PC-3 (cell line): Measurements from ENCODE around the gene ZNF765.

Experiments
- CTCF ChIP-seq: fragments of 300-600 bp; sonication (generic); conservative IDR thresholded peaks from 2 replicates; pipeline ENCODE4 v1.5.1; 2017; ENCODE audit warnings: antibody characterized with exemption, low read depth, mild to moderate bottlenecking, low read length
- EZH2 ChIP-seq: fragments of 300-600 bp; sonication (generic); IDR thresholded peaks from one replicate; pipeline ENCODE4 v1.6.1; 2017; ENCODE audit warnings: antibody characterized with exemption, mild to moderate bottlenecking, low read length; ENCODE audit not compliant: unreplicated experiment

GRCh38 chr19:53389571-53389970 is 5.4 kb upstream of the ZNF765 start:
- TF ChIP-seq CTCF (no peak), EZH2 (no peak)
